GM19025 (cell line): ENCODE measurements around the gene CHSY1.
"Not testable (repeated sequence)": the region's sequence is repeated elsewhere in the genome, so short reads cannot be mapped to it uniquely, and the experiment has no call there.

Source experiments
- ATAC-seq: cut with Tn5 transposase; IDR thresholded peaks from one replicate; pipeline ENCODE4 v1.9.1; 2021; ENCODE audit warnings: mild to moderate bottlenecking, low read depth, moderate library complexity; ENCODE audit not compliant: unreplicated experiment

CHSY1 gene

GRCh38 chr15:101246391-101246790, 5.5 kb downstream of the CHSY1 start:
- no peak for ATAC-seq

GRCh38 chr15:101244889-101245668, 6.8 kb downstream of the CHSY1 start:
- no peak for ATAC-seq

- no peak for ATAC-seq
Measured at GRCh38 chr15:101244036-101244781, 7.6 kb downstream of the CHSY1 start.

- no peak for ATAC-seq
Measured at GRCh38 chr15:101243420-101243819, 8.4 kb downstream of the CHSY1 start.

GRCh38 chr15:101242999-101243336, 8.9 kb downstream of the CHSY1 start:
- ATAC-seq, result no peak

GRCh38 chr15:101242160-101242998, 9.5 kb downstream of the CHSY1 start:
- ATAC-seq, result peak; percentile 61

- no peak for ATAC-seq
Measured at GRCh38 chr15:101240358-101240757, 11.5 kb downstream of the CHSY1 start.

- no peak for ATAC-seq
Measured at GRCh38 chr15:101239724-101240136, 12.1 kb downstream of the CHSY1 start.

GRCh38 chr15:101237251-101237650, 14.6 kb downstream of the CHSY1 start:
- no peak for ATAC-seq

- no peak for ATAC-seq
Measured at GRCh38 chr15:101233651-101234280, 18.1 kb downstream of the CHSY1 start.

GRCh38 chr15:101232677-101233076, 19.2 kb downstream of the CHSY1 start:
- no peak for ATAC-seq

GRCh38 chr15:101228313-101228712, 23.5 kb downstream of the CHSY1 start:
- ATAC-seq, result no peak

GRCh38 chr15:101225658-101226057, 26.2 kb downstream of the CHSY1 start:
- no peak for ATAC-seq

- no peak for ATAC-seq
Measured at GRCh38 chr15:101221902-101222301, 29.9 kb downstream of the CHSY1 start.

GRCh38 chr15:101220060-101220459, 31.8 kb downstream of the CHSY1 start:
- ATAC-seq, result no peak

- ATAC-seq, result no peak
Measured at GRCh38 chr15:101219441-101219840, 32.4 kb downstream of the CHSY1 start.

- ATAC-seq, result no peak
Measured at GRCh38 chr15:101217446-101217845, 34.4 kb downstream of the CHSY1 start.

GRCh38 chr15:101216100-101216499, 35.7 kb downstream of the CHSY1 start:
- no peak for ATAC-seq

- ATAC-seq, result no peak
Measured at GRCh38 chr15:101215681-101216080, 36.2 kb downstream of the CHSY1 start.

GRCh38 chr15:101214435-101215097, 37.3 kb downstream of the CHSY1 start:
- not testable (repeated sequence) for ATAC-seq
